NCI-H1436 treated with DMSO at 0.1 percent for 48 hours (cell line): ENCODE data around the gene PLXNA2.

Source experiments
- DNase-seq: peaks from one replicate; lab custom pipeline; 2025; lab: John Stamatoyannopoulos, UW

Gene PLXNA2

DNA sequence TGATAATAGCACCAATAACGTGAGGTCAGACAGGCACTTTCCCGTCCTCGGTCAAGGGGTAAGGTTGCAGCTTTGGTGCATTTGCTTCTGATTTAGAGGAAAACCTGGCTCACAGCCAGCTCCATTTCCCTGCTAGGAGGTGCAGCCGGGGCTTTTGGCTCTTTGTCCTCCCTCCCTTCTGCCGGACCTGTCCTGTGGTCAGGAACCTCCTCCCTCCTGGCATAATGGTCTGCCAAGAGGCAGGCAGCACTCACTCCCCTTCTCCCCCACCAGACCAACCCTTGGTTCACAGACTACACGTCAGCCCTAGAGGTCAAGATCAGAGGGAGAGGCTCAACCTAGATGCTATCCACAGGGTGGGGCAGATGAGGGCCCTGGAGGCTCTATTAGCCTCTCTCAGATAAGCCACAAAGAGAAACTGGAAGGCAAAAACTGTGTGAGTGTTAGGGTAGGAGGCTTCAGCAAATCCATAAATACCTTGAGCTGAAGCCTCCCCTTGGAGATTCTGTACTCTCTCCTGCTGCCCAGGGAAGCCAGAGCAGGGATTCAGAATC is 64.8 kb downstream of the PLXNA2 start:
- peak; percentile 70 for DNase-seq

DNA sequence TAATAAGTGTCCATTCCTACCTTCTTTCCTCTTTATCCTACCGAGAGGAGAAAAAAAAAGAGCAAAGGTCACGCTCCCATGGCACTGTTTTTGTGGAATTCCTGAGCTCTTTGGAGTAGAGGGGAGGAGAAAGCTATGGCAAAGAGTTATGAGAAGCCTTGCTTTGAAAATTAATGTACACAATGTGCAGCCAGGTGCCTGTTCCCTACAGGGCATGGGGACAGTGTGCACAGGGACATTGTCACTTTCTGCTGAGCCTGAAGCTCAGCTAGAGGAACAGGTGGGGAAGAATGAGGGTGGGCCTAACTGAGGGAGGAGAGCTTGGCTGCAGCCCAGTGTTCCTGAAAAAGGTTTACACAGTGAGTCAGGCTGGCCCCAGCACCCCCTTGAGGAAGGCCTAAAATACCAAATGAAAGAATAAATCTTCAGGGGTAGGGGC is 66.1 kb downstream of the PLXNA2 start:
- DNase-seq = peak; percentile 91

DNA sequence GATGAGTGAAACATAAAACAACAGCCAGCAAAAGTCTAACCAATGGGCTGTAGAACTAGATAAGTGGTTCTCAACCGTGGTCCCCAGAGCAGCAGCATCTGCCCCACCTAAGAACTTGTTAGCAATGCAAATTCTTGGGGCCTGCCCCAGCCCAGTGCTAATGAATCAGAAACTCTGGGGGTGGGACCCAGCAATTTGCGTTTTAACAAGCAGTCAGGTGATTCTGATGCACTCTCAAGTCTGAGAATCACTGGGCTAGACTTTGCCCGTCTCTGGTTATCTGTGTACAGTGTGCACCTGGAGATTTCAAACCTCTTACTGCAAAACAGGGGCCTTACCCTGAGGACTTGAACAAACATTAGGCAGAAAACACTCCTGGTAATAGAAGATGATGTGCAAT is 66.5 kb downstream of the PLXNA2 start:
- peak; percentile 99 for DNase-seq

DNA sequence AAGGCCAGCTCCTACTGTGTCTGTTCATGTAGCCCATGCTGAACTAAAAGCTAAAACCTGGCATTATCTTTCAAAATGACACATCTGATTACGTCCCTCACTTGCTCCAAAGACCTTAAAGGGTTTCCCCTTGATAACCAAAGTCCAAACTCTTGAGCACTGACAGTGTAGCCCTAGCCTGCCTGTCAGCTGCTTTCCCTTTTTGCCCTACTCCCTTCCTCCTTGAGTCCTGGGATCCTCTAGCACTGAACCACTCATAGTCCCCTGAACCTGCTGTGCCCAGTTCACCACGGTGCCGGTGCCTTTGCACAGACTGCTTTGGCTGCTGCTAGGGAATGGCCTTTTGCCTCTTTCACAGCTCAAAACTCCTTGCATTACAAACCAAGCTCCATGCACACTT is 67.5 kb downstream of the PLXNA2 start:
- no peak for DNase-seq

DNA sequence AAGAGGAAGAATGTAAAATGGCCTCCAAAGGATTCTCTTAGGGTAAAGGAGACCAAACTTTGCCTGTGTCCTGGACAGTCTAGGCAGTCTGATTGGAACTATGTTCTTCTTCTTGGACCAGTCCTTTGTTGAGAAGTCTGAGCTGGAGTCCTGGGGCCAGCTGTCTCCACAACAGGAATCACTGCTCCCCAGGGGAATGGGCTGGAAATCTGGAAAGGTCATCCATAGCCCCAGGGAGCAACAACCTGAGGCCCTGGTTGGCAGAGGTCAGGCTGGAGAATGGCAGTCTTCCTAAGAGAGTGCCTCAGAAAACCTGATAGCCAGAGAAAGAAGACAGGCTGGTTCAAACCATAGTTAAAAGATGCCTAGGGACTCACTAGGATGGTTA is 68.7 kb downstream of the PLXNA2 start:
- DNase-seq = no peak

DNA sequence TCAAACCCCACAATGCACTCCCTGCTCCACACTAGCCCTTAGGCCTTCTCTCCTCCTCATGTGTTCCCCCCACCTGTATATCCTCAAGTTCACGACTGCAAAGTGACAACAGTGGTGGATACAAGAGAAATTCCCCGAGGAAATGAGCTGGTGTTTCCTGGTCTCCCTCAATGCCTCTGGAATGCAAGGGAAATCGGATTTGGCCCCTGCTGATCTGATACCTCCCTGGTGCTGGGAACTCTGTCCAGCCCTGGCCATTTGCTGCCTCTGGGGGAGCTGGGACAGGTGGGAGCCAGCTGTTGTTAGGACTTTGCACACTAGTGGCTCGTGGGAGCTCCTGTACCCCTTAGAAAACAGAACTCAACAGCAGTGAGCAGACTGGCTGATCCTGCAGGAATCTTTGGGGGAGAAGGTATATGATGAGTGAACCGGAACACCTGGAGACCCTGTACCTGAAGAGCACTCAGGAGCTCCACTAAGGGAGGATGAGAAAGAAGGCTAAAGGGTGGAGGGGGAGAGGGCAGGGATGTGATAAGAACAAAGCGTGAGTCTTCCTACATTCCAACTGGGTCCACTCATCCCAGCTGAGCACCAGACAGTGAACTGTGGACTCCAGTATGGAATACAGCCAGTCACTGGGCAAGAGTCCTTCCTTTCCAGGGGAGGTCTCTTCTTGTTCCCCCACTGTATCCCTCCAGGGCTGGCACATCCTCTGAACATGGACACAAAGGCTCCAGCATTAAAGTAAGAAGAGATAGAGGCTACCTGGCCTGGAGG is 69.3 kb downstream of the PLXNA2 start:
- no peak for DNase-seq

DNA sequence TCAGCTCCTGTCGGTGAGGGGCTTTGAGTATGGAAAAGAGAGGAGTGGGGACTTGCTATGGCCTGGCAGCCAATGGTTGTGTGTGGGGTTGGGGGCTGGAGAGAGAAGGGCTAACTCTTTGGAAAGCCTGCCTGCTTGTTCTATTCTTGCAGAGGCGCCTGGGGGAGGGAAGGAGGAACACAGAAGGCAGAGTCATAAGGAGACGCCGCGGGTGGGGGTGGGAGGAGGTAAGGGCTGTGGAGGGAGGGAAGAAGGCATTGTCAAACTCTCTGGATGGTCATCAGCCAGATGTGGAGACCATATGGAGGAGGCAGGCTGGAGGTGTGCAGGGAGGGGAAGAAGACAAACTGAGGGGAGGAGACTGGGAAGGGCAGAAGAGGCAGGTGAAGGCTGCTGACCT is 70.0 kb downstream of the PLXNA2 start:
- DNase-seq = no peak

DNA sequence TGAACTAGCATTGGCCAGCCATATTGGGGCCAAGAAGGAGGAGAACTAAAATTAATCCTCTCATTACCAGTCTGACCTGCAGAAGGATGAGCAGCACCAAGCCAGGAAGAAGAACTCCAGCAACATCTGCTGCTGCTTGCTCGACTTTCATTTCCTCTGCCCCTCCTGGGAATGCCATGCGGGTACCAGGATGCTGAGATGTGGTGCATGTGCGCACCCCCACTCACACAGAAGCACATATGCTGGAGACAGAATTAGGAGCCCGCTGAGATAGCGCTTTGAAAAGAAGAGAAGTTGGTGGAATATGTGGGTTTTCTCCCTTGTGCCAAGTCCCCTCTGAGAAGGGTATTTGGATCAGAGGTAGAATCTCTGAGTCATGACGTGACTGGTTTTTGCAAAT is 70.4 kb downstream of the PLXNA2 start:
- no peak for DNase-seq

DNA sequence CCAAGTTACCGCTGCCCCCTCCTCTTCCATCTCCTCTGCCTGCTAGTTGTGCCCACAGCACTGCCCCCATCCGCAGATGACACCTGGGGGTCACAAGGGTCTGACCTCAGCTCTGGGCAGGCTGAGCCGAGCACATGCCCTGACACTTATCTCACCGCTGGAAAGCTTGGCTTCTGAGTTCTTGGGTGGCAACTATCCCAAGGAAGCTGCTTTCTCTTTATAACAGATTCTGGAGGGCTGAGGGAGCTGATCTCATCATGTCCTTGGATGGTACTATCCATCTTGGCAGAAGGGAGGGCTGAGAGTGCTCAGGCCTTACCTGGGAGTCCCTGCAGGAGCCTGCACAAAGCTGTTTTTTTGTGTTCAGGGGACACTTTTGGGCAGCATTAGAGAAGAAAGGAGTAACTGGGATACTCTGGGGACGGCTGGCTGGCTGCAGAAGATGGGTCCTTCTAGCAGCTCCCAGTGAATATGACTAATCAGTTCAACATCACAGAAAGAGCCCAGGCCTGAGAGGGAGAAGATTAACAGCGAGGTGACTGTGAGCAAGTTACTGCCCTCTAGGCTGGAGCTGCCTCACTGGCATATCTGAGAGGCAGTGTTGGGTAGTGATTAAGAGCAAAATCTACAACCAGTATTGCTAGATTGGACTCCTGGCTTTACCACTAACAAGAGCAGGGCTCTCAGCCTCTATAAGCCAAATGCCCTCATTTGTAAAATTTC is 71.6 kb downstream of the PLXNA2 start:
- no peak for DNase-seq

DNA sequence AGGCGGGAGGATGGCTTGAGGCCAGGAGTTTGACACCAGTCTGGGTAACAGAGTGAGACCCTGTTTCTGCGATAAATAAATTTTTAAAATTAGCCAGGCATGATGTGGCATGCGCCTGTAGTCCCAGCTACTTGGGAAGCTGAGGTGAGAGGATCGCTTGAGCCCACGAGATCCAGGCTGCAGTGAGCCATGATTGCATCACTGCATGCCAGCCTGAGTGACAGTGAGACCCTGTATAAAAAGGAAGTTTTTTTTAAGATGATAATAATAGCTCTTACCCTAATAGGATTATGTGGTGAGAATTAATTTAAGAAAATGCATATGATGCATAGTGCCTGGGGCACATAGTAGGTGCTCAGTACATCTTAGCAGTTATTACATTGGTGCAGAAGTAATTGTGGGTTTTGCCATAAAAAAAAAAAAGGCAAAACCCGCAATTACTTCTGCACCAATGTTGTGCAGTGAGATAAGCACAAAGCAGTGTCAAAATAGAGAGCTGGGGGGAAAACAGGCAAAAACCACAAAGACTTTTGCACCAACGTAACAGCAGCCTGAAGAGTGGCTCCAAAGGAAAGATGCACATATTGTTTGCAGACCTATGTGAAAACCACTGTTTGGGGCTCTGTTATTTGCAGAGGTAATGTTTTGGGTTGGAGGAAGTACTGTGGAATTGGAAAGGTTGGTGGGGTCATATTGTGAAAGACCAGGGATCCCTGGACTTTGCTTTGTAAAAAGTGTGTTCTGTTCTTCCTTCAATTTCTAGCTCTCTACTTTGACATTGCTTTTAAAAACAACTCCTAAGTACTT is 72.4 kb downstream of the PLXNA2 start:
- no peak for DNase-seq

DNA sequence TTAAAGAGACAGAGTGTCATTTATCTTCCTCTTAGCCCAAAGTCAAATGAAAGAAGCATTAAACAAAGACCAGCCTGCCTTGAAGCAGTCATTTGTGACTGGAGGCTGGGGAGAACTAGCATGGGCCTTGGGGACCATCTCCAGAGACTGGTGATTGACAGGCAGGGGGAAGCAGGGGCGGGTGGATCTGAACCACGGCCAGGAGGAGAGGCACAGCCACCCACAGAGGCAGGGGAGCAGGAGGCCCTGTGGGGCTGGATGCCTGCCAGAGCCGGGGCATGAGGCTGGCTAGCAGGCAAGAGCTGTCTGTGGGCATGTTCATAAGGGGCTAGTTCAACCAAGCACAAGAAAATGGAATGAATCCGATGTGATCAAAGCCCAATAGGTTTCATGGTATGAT is 73.9 kb downstream of the PLXNA2 start:
- peak; percentile 91 for DNase-seq

DNA sequence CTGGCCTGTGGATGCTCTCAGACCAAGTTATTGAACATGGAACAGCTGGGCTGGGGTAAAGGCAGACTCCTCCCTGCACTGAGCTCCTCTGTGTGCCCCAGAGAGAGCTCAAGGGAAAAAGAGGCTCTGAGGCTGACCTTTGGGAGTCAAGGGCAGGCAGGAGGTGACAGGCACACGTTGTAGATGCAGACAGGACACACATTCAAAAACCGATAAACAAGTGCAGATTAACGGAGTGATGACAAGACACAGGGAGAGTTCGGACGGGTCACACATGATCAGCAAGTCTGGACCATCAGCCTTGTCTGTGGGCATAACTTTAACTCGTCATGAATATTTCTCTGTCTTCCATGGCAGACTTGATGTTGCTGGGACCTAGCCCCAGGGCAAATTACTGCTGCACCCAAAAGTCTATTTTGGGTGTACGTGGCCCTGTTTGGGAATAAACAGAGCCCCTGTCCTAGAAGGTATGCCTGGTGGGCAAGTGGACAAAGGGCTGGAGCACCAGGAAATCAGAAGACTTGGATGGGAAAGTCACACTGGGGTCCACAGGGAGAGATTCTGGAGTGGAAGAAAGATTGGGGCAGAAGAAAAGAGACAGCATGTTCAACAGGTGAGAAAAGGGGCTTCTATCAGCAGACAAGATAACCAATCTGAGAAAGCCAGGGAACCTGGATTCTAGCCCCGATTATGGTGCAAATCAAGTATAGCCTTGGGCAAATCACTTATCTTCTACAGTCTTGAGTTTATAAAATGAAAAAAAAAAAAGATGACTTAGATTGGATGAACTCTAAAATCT is 74.9 kb downstream of the PLXNA2 start:
- no peak for DNase-seq

DNA sequence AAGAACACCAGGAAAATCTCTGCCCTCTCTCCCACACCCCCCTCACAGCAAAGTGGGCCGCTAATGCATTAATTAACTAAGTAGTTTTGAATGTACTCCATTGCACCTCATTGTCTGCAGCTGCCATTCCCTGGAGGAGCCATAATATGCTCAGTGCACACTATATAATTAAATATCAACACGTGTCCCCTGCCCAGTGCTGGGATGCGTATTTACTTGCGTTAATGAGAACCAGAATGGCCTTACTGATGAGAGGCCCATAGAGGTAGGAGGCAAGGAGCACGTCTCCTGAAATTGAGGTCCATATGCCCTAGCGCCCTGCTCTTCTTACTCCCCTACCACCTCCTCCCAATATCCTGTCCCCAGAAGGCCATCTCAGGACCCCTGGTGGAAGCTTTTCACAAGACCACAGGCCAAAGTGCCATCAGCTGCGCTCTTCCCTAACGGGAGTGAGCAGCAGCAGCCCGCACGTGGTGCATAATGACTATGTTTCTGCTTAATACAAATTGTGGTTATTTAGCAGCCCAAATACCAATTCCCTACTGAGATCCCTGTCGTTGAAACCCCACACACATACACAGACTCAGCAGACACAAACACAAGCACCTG is 76.8 kb downstream of the PLXNA2 start:
- DNase-seq = peak; percentile 85

DNA sequence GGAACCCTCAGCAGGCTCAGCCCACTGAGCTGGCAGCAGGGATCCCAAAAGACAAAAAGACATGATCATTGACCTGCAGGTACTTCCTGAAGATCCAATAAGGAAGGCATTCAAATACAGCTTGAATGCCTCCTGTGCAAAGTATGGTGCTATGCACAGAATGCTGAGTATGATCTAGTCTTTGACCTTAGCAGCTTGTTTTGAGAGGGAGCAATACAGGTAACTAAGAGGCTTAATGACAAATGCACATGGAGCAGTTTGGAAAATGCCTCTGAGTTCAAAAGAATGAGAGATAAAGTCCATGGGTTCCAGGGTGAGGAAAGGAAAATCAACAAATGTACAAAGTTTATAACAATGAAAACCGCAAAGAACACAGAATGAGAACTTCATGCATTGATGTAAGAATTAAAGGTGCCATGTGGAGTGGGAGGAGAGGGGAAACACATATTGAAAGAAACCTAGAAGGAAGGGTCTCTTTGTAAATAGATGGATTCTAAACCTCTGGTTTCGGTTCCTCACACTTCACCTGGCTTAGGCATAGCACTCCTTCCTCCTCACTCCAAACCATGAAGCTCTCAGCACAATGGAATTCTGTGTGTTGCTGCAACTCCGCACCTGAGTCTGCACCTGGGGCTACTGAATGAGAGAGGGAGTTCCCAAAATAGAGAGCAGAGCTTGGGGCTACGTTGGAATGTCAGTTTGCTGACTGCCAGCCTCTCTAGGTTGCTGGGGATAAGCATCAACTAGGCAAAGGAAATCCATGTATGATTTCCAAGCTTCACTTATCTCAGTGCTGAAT is 77.6 kb downstream of the PLXNA2 start:
- DNase-seq = no peak

DNA sequence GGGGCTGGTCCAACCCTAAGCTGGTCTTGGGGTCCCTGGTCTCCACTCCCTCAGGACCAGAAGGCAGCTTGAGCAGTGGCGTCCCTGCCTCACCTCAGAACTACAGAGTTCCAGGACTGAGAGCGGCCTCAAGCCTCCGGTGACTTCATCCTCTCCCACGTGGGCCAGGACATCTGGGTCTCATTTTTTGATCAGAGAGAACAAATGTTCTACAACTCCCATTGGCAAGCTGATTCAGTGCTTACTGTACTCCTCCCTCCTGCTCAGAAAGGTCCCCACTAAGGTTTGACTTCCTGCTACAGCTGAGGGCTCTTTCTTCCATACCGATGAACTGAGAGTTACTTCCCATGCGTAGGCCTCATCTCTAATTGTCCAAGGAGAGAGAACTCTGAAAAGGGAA is 78.5 kb downstream of the PLXNA2 start:
- no peak for DNase-seq

DNA sequence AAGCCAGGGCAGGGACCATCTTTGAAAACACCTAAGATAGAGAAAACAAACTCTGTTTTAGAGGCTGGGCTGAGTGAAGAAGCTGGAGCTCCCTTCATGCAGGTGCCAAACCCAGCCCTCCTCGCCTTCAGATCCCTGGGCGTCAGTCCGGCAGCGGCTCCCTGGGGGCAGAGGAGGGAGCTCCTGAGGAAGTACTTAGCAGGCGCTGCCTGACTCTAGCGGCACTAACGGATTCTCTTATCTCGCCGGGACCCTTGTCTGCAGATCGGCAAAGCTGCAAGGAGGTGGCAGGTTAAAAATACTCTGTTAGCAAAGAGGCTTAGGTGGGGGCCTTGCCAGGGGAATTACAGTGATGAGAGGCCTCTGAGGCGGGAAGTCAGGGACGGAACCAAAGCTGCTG is 79.6 kb downstream of the PLXNA2 start:
- DNase-seq = no peak

DNA sequence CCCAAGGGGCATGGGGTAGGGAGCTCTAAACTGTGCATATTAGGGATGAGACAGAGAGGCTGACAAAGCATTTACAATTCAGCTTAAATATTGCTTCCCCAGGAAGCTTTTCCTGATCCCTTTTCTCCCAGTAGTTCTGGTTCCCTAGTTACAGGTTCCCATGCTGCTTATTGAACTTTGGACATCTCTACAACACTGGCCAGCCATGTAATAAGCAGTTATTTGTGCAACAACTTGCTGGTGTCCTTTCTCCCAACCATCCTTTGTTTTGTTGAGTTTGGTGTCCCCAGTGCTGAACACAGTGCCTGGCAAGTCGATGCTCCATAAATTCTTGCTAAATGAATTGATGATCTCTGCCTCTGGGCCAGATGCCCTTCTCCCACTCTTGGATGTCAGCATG is 80.6 kb downstream of the PLXNA2 start:
- no peak for DNase-seq

DNA sequence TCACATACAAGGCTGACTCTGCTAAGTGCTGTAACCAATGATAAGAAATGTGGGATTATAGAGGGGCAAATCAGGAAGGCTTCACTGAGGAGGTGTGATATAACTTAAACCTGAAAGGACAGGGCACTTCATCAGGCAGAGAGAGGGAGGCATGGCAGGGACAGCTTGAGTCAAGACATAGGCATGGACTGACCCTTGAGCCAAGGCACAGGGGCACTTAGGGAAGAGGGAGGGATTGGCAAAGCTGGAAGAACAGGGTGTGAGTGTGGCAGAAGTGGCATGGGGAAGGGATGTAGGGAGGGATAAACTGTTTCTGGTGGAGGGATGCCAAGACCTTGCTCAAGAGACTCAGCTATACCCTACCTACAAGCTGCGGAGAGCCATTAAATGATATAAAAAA is 81.3 kb downstream of the PLXNA2 start:
- DNase-seq = no peak

DNA sequence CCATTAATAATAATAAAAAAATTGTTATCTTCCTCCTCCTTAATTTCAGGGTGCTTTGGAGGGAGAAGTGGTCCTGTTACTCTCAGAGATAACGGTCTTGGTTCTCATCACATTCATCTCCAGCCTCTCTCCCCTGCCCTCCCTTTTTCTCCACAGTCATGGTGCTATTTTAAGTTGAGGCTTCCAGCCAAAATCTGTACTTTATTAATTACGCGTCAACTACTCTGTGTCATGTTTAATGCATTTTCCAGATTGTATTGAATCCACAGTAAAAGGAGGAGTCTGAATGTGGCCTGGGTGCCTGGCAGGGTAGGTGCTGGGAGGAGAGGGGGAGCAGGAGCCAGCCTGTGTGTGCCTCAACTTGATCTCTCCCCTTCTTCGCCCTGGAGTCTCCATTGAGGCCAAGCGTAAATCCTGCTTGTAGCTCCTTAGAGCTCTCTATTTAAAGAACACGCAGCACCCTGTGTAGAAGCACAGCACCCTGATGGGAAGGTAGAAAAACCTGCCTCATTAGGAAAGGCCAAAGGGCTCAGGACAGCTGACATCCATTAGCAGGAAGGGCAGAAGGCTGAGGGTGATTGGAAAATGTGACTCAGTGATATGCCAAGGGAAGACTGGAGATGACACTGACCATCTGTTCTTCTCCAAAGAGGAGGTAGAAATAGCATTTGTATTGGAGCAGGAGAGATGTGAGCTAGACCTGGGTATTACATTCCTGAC is 82.4 kb downstream of the PLXNA2 start:
- no peak for DNase-seq

DNA sequence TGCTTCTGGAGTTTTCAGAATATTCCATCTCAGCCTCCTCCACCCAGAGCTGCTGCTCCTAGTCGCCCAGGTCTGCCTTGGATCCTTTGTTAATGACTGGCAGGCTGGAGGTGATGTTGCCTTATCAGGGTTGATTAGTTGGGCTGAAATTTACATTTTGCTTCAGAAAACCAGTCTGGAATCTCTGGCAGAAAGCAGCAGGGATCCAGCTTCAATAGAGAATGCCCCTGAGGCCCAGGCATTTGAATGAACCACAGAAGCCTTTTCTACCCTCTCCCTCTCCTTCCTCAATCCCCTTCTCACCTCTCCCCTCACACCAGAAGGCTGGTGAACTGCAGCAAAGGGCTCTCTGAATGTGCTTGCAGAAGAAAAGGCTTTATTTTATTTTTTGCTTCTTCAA is 83.2 kb downstream of the PLXNA2 start:
- no peak for DNase-seq
